Loucy (cell line): ENCODE results near the gene PCCA.

Experiments
- CTCF ChIP-seq: fragments of 200-600 bp; sonication (generic); conservative IDR thresholded peaks from 2 replicates; pipeline ENCODE4 v1.5.1; 2014; ENCODE audit warnings: mild to moderate bottlenecking, antibody characterized with exemption, low read length
- EZH2phosphoT487 ChIP-seq: fragments of 200-600 bp; IDR thresholded peaks from 2 replicates; pipeline ENCODE4 v1.6.1; 2018; ENCODE audit warnings: antibody characterized with exemption, mild to moderate bottlenecking, moderate library complexity, borderline replicate concordance

GRCh38 chr13:100244431-100244830 is 155.5 kb downstream of the PCCA start:
- TF ChIP-seq CTCF: no peak
- no peak for TF ChIP-seq EZH2phosphoT487
